PC-9 (cell line): ENCODE data around the gene TMEM178A.

Experiments
- EZH2 ChIP-seq: fragments of 200-600 bp; sonication (generic); IDR thresholded peaks from 2 replicates; pipeline ENCODE4 v1.8.0; 2017; ENCODE audit warnings: antibody characterized with exemption, low read depth
- TF ChIP-seq, protein P1 (sequence below): fragments of 200-600 bp; sonication (generic); conservative IDR thresholded peaks from 2 replicates; pipeline ENCODE4 v1.6.1; 2017; ENCODE audit warnings: mixed run types, antibody characterized with exemption, mild to moderate bottlenecking, moderate library complexity

DNA sequence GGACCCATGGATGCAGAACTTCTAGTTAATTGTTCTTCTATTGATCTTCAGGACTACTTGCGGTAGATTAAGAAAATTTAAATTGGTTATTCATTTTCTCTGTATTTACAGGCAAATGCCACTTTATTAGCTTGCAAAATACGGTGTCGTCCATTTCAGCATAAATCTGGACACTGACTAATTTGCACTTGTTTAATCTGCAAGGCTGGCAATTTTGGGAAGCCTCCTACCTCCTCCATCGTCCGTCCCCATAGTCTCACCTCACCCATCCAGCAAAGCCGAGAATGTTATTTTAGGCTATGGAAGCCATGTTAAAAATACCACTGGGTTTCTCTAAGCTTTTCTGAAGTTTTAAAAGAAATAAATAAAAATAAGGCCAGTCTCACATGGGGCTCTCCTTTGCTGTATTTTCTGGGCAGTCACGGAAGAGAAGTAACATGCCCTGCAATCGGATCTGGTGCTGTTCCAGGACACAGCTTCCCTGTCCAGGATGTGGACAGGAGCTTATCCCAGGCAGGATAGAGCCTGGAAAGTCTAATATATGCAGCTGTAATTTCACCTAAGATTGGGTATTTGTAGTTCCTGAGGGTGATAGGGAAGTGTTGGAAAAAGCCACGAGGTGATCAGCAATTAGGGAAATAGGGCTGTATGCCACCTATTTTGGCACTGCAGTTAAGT, 17.4 kb downstream of the TMEM178A start:
- TF ChIP-seq, protein P1, sequence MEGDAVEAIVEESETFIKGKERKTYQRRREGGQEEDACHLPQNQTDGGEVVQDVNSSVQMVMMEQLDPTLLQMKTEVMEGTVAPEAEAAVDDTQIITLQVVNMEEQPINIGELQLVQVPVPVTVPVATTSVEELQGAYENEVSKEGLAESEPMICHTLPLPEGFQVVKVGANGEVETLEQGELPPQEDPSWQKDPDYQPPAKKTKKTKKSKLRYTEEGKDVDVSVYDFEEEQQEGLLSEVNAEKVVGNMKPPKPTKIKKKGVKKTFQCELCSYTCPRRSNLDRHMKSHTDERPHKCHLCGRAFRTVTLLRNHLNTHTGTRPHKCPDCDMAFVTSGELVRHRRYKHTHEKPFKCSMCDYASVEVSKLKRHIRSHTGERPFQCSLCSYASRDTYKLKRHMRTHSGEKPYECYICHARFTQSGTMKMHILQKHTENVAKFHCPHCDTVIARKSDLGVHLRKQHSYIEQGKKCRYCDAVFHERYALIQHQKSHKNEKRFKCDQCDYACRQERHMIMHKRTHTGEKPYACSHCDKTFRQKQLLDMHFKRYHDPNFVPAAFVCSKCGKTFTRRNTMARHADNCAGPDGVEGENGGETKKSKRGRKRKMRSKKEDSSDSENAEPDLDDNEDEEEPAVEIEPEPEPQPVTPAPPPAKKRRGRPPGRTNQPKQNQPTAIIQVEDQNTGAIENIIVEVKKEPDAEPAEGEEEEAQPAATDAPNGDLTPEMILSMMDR: no peak
- TF ChIP-seq EZH2: no peak
